Left lung (tissue), 10 donors: ENCODE measurements around the gene MIGA1. TPM values are rescaled to one million over a fixed set of nuclear protein-coding genes. Genes with fewer than 3 reads are reported as not detected.

Experiments
- ATAC-seq: fragments of 200-7000 bp; cut with Tn5 transposase; one replicate; pipeline ENCODE4 v1.9.1; 2020; ENCODE audit warnings: moderate library complexity
- DNase-seq, 4 donors: peaks; one replicate each; pipeline ENCODE4 v3.0.0-alpha.2; 2013 to 2020
- H3K27ac ChIP-seq, 2 donors: fragments of 200-600 bp; sonication (generic) in 1 of 2; one replicate each; pipeline versions ENCODE4 v1.5.0 to v1.8.0; 2020 to 2021
- H3K27me3 ChIP-seq, 2 donors: fragments of 200-600 bp; sonication (generic) in 1 of 2; one replicate each; pipeline versions ENCODE4 v1.5.0 to v1.8.0; 2020 to 2021
- H3K36me3 ChIP-seq, 2 donors: fragments of 200-600 bp; sonication (generic) in 1 of 2; one replicate each; pipeline versions ENCODE4 v1.5.0 to v1.8.0; 2020 to 2021
- H3K4me1 ChIP-seq, 2 donors: fragments of 200-600 bp; one replicate each; pipeline ENCODE4 v1.8.0; 2021
- H3K4me3 ChIP-seq, 2 donors: fragments of 200-600 bp; sonication (generic) in 1 of 2; one replicate each; pipeline versions ENCODE4 v1.5.0 to v1.8.0; 2020 to 2021; ENCODE audit warnings: mild to moderate bottlenecking in 1 of 2
- H3K9me3 ChIP-seq, 2 donors: fragments of 200-600 bp; sonication (generic) in 1 of 2; one replicate each; pipeline versions ENCODE4 v1.5.0 to v1.8.0; 2020 to 2021
- intact Hi-C, 2 donors: fragments of 100-400 bp; cut with DNase I; formaldehyde crosslinking; loops; one replicate each; pipeline versions ENCODE4 v1.11.2 to v1.14.2; 2022
- polyA plus RNA-seq, 6 donors: library from polyadenylated mRNA; unstranded; fragments of 120-200 nt; gene quantifications; one replicate each; pipeline ENCODE4 v1.2.1, GENCODE V29; 2013; ENCODE audit not compliant: insufficient read length in 6 of 6
- total RNA-seq, 2 donors: library from RNA; stranded (reverse); fragmentation: NEBNext Ultra II Directional; extraction: Animal tissue kit (Norgen Biotek cat#: 25700); gene quantifications; one replicate each; pipeline ENCODE4 v1.2.1, GENCODE V29; 2021
- TF ChIP-seq, protein P1 (sequence below), 2 donors: fragments of 200-600 bp; sonication (generic) in 1 of 2; IDR thresholded peaks; one replicate each; pipeline versions ENCODE4 v1.5.0 to v1.8.0; 2021; ENCODE audit warnings: antibody characterized with exemption in 2 of 2
- donor health status: DM: no; HTN: yes; CAD: no.
- donor health status: DM: no; HTN: no; CAD: no.

MIGA1 gene
- total and polyA plus RNA-seq, 8 donors, result 15.5 to 20.5 (median 18.6) TPM

DNA sequence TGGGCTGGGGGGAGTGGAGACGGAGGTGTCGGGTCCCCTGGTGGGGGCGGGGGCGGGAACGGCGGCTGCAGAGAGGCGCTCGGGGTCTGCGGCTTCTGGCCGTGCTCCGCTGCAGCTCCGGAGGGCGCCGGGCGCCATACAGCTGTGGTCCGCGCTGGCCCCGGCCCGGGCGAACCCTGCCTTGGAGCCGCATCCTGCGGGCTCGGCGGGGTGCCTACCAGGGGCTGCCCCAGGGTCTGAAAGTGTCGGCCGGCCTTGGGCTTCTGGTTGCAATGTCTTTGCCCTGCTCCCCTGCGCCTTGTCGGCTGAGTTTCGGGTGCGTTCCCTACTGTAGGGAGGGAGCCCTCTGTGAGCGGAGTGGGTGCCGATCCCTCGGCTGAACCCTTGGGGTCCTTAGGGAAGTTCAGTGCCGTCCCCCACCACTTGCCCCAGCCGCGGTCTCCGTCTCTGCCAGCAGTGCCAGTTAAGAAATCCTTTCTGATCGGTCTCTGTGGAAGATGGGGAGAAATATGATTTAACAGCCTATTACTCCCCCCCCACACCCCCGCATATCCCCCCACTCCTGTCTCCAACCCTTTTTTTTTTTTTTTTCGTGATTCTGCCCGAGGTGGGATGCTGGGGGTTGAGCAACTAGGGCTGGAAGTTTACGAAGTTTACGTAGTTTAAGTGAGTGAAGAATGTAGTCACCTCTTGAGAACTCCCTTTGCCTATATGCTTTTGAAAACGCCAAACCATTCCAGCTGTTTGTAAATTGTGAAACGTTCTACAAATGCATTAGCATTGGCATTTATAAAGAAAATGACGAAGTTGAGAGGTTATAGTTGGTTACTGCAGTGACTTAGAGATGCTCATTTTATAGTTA is 109.6 kb downstream of the MIGA1 start:
- peak; percentile 69 for ATAC-seq
- Histone ChIP-seq H3K4me1 (peaks cover 0 to 10% of the 10 kb centered on the region in 2 donors), H3K4me3 (peak overlapping the region; percentile 54 to 73), H3K27me3 (peaks cover 0 to 14% of the 10 kb centered on the region in 2 donors), H3K36me3 (no peaks in the 10 kb centered on the region), H3K9me3 (no peaks in the 10 kb centered on the region), H3K27ac (peak overlapping the region; percentile 82 to 89)
- peak; percentile 34 to 84 (median 68) for DNase-seq
- TF ChIP-seq, protein P1, sequence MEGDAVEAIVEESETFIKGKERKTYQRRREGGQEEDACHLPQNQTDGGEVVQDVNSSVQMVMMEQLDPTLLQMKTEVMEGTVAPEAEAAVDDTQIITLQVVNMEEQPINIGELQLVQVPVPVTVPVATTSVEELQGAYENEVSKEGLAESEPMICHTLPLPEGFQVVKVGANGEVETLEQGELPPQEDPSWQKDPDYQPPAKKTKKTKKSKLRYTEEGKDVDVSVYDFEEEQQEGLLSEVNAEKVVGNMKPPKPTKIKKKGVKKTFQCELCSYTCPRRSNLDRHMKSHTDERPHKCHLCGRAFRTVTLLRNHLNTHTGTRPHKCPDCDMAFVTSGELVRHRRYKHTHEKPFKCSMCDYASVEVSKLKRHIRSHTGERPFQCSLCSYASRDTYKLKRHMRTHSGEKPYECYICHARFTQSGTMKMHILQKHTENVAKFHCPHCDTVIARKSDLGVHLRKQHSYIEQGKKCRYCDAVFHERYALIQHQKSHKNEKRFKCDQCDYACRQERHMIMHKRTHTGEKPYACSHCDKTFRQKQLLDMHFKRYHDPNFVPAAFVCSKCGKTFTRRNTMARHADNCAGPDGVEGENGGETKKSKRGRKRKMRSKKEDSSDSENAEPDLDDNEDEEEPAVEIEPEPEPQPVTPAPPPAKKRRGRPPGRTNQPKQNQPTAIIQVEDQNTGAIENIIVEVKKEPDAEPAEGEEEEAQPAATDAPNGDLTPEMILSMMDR (IDR thresholded peaks at IDR 0.05), result no peak
- intact Hi-C loops, result loop anchor here in 1 of 2 donors (10.0 kb wide), 1 partner anchor 64 kb away; no protein-coding TSS in a partner anchor

DNA sequence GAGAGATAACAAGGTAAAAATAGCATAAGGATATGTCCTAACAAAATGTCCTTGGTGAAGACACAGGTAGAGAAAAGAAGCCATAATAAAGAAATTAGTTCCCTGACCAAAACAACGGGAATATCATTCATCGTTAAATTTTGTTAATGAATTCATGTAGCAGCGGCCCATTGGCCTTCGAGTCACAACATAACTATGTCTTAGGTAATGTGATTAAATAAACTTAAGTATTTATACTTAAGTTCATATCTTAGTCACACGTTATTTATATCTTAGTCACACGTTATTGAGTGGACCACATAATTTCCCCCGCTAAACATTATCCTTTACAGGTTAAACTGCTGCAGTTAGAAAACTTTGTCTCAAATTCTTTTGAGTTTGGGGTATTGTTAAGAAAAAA is 110.2 kb downstream of the MIGA1 start:
- peaks cover 0 to 10% of the 10 kb centered on the region in 2 donors for H3K4me1 ChIP-seq

DNA sequence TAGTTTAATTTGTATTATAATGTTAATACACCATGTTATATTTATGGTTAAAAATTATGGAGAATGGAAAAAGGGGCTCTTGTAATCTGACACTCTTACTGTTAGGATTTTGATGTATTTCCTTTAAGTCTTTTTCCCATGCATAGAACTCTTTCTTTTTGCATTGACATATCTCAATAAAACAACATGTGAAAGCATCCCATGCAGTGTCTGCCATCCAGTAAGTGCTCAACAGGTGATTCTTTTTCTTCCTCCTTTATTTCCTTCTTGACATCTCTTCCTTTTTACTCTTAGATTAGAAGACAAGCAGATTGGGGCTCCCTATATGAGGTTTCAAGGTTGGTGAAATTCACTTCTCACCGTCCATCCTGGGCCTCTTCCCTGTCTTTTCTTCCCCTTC is 111.8 kb downstream of the MIGA1 start:
- TF ChIP-seq, protein P1 (IDR thresholded peaks at IDR 0.05), result no peak
- no peak overlapping the region for H3K27ac ChIP-seq
- intact Hi-C loops, result no loop called here

More for the DNA sequence above, 110.2 kb downstream of the MIGA1 start:
- peak; percentile 46 for ATAC-seq
- H3K4me3 ChIP-seq, result peak overlapping the region; percentile 54 to 73
- peaks cover 0 to 14% of the 10 kb centered on the region in 2 donors for H3K27me3 ChIP-seq
- H3K36me3 ChIP-seq, result peaks cover 0 to 3% of the 10 kb centered on the region in 2 donors
- TF ChIP-seq, protein P1 (IDR thresholded peaks at IDR 0.05), result no peak
- peak overlapping the region; percentile 82 to 89 for H3K27ac ChIP-seq
- DNase-seq, result peak in 2 of 4 donors; percentile 10 to 17
- no peaks in the 10 kb centered on the region for H3K9me3 ChIP-seq
- intact Hi-C loops, result loop anchor here in 1 of 2 donors (10.0 kb wide), 1 partner anchor 65 kb away; no protein-coding TSS in a partner anchor

DNA sequence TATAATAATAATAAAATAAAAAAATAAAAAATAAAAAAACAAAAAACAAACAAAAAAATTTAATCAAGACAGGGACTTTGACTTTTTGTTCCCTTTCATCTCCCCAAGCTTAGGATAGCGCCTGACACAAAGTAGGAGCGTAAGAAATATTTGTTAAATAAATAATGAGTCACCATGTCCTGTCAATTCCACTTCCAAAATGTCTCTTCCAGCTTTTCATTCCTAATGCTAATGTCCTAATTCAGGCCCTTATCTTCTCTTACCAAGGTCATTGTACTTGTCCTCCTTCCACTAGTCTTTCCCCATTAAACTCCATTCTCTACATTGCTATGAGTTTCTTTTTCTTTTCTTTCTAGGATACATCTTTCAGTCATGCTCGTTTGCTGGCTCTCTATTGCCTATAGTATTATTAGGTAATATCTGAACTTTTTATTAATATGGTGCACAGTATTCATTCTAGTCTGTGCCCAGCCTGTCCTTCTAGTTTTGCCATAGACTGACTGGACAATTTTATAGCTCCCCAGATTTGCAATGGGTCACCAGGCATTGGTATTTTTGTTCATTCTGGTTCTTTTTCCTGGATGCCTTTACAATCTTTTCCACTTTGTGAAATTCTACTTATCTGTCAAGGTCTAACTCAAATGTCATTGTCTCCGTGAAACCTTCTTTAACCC is 120.3 kb downstream of the MIGA1 start:
- Histone ChIP-seq H3K4me1 (no peaks in the 10 kb centered on the region), H3K4me3 (no peak overlapping the region), H3K36me3 (no peaks in the 10 kb centered on the region), H3K27ac (no peak overlapping the region), H3K27me3 (no peaks in the 10 kb centered on the region), H3K9me3 (no peaks in the 10 kb centered on the region)
- TF ChIP-seq, protein P1 (IDR thresholded peaks at IDR 0.05), result no peak
- ATAC-seq (peak; percentile 19), DNase-seq (no peak)
- intact Hi-C loops, result no loop called here

More for the DNA sequence above, 111.8 kb downstream of the MIGA1 start:
- no peak overlapping the region for H3K4me3 ChIP-seq
- peaks cover 0 to 10% of the 10 kb centered on the region in 2 donors for H3K4me1 ChIP-seq
- H3K36me3 ChIP-seq, result peaks cover 0 to 3% of the 10 kb centered on the region in 2 donors
- H3K9me3 ChIP-seq, result no peaks in the 10 kb centered on the region
- peaks cover 0 to 14% of the 10 kb centered on the region in 2 donors for H3K27me3 ChIP-seq
- DNase-seq, result no peak
- no peak for ATAC-seq
